Colonic mucosa (tissue), 4 donors: Measurements from ENCODE around the gene SPATS2L. TPM values are rescaled to one million over a fixed set of nuclear protein-coding genes. Genes with fewer than 3 reads are reported as not detected.

ENCODE experiments used
- DNase-seq: peaks from one replicate; pipeline ENCODE4 v3.0.0-alpha.2; 2020
- H3K27ac ChIP-seq: fragments of 200-600 bp; one replicate; pipeline ENCODE4 v1.8.0; 2021
- H3K27me3 ChIP-seq: fragments of 200-600 bp; one replicate; pipeline ENCODE4 v1.8.0; 2021
- H3K36me3 ChIP-seq: fragments of 200-600 bp; one replicate; pipeline ENCODE4 v1.8.0; 2021
- H3K4me1 ChIP-seq: fragments of 200-600 bp; one replicate; pipeline ENCODE4 v1.8.0; 2021; ENCODE audit warnings: mild to moderate bottlenecking
- H3K4me3 ChIP-seq: fragments of 200-600 bp; one replicate; pipeline ENCODE4 v1.8.0; 2021
- H3K9ac ChIP-seq, 2 donors: one replicate each; pipeline ENCODE4 v1.7.0; 2013; ENCODE audit warnings: control low read depth in 2 of 2, low read depth in 2 of 2, low read length in 2 of 2
- H3K9me3 ChIP-seq: fragments of 200-600 bp; one replicate; pipeline ENCODE4 v1.8.0; 2021
- intact Hi-C: fragments of 100-400 bp; cut with DNase I; formaldehyde crosslinking; loops from one replicate; pipeline ENCODE4 v1.14.1; 2022
- total RNA-seq, 2 donors: library from RNA; stranded (reverse); fragmentation: NEBNext Ultra II Directional in 1 of 2; extraction: Animal tissue kit (Norgen Biotek cat#: 25700) in 1 of 2; gene quantifications; one replicate each; pipeline ENCODE4 v1.2.1, GENCODE V29; 2021
- TF ChIP-seq, protein P1 (sequence below): fragments of 200-600 bp; IDR thresholded peaks from one replicate; pipeline ENCODE4 v1.8.0; 2022; ENCODE audit warnings: antibody characterized with exemption, mild to moderate bottlenecking
- donor health status: healthy.
- donor health status: DM: no; HTN: no; CAD: no.
- donor health status: DM: no; HTN: no; CAD: no.

SPATS2L gene
- total RNA-seq, 2 donors from 2014 or later: 151 to 187 TPM

DNA sequence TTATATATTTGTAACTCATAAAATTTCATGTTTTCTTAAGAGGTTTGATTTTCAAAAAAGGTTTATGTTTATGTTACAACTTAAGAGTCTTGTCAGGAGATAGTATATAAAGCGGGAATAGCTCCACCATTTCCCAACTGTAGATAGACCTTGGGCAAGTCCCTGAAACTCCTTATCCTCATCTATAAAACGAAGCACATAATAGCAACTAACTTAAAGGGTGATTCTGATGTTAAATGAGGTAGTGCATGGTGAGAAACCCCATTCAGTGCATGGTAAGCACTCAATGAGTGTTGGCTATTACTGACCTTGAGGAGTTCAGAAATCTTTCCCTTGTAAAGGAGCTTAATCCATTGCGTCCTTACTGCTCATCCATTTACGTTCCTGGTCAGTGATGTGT is 169.3 kb downstream of the SPATS2L start:
- no peaks in the 10 kb centered on the region for H3K36me3 ChIP-seq
- H3K27me3 ChIP-seq: no peaks in the 10 kb centered on the region
- H3K4me3 ChIP-seq: no peak overlapping the region
- TF ChIP-seq, protein P1, sequence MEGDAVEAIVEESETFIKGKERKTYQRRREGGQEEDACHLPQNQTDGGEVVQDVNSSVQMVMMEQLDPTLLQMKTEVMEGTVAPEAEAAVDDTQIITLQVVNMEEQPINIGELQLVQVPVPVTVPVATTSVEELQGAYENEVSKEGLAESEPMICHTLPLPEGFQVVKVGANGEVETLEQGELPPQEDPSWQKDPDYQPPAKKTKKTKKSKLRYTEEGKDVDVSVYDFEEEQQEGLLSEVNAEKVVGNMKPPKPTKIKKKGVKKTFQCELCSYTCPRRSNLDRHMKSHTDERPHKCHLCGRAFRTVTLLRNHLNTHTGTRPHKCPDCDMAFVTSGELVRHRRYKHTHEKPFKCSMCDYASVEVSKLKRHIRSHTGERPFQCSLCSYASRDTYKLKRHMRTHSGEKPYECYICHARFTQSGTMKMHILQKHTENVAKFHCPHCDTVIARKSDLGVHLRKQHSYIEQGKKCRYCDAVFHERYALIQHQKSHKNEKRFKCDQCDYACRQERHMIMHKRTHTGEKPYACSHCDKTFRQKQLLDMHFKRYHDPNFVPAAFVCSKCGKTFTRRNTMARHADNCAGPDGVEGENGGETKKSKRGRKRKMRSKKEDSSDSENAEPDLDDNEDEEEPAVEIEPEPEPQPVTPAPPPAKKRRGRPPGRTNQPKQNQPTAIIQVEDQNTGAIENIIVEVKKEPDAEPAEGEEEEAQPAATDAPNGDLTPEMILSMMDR: no peak
- DNase-seq: no peak
- no peaks in the 10 kb centered on the region for H3K9me3 ChIP-seq
- intact Hi-C loops: no loop called here
- H3K9ac ChIP-seq: no peak overlapping the region
- no peaks in the 10 kb centered on the region for H3K4me1 ChIP-seq
- no peak overlapping the region for H3K27ac ChIP-seq

DNA sequence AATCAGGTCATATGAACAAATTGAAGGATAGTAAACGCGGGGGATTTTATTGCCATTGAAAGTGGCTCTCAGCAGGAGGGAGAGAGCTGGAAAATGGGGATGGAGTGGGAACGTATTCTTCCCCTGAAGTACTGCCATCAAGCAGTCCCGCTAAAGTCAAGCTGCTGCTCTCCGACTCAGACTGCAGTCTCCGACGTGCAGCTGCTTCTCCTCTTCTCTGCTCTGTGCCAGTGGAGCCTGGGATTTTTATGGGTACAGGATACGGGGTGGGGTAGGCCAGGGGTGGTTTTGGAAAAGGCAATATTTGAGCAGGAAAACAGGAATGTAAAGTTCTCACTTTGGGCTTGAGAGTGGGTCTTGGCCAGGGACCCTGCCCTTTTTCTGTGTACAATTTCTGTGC is 170.3 kb downstream of the SPATS2L start:
- TF ChIP-seq, protein P1: no peak
- Histone ChIP-seq H3K4me1 (no peaks in the 10 kb centered on the region), H3K36me3 (no peaks in the 10 kb centered on the region), H3K27me3 (no peaks in the 10 kb centered on the region), H3K9me3 (no peaks in the 10 kb centered on the region), H3K9ac (no peak overlapping the region), H3K27ac (no peak overlapping the region), H3K4me3 (no peak overlapping the region)
- intact Hi-C loops: no loop called here
- no peak for DNase-seq

DNA sequence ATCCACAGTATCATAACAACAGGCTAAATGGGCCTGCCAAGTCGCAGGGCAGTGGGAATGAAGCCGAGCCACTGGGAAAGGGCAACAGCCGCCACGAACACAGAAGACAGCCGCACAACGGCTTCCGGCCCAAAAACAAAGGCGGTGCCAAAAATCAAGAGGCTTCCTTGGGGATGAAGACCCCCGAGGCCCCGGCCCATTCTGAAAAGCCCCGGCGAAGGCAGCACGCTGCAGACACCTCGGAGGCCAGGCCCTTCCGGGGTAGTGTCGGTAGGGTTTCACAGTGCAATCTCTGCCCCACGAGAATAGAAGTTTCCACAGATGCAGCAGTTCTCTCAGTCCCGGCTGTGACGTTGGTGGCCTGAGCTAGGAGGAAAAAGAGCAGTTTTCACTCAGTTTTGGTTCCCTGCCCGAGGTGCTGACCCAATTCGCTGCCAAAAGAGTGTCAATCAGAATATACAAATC is 171.2 kb downstream of the SPATS2L start:
- no peaks in the 10 kb centered on the region for H3K36me3 ChIP-seq

DNA sequence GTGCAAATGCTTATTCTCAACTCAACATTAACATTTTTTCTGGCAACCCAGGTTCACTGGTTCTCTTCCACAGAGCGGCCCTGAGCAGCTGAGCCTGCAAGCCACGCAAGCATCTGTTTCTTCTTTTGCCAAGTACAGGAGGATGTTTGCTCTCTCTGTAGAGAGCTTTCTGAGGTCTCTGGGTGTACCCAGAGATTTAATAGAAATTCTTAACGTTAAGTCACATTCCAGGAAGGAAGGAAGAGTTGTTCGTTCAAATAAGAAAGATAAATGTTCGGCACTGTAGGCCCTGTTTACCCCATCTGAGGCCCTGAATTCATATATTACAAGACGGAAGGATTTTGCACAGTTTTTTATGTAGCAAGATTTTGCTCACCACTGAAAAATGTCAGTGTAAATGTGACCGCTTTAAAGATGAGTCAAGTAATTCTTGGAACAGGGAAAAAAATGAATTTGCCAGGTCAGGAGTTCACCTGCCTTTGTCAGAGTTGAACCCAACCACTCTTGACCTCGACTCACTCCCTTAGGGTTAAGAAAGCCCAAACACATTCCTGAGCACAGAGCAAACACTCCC is 173.3 kb downstream of the SPATS2L start:
- intact Hi-C loops: loop anchor here (5.0 to 10.0 kb wide), 2 partner anchors 225 to 502 kb away; no protein-coding TSS in a partner anchor
- no peak overlapping the region for H3K27ac ChIP-seq
- H3K27me3 ChIP-seq: no peaks in the 10 kb centered on the region
- no peak for DNase-seq
- TF ChIP-seq, protein P1: no peak
- H3K36me3 ChIP-seq: no peaks in the 10 kb centered on the region
- no peaks in the 10 kb centered on the region for H3K9me3 ChIP-seq
- H3K4me1 ChIP-seq: no peaks in the 10 kb centered on the region
- no peak overlapping the region for H3K4me3 ChIP-seq
- H3K9ac ChIP-seq: no peak overlapping the region

More for the DNA sequence above, 171.2 kb downstream of the SPATS2L start:
- no peak overlapping the region for H3K4me3 ChIP-seq
- H3K9me3 ChIP-seq: no peaks in the 10 kb centered on the region
- no peaks in the 10 kb centered on the region for H3K4me1 ChIP-seq
- H3K27me3 ChIP-seq: no peaks in the 10 kb centered on the region
- H3K27ac ChIP-seq: no peak overlapping the region
- intact Hi-C loops: no loop called here
- no peak overlapping the region for H3K9ac ChIP-seq
- TF ChIP-seq, protein P1: no peak
- no peak for DNase-seq

DNA sequence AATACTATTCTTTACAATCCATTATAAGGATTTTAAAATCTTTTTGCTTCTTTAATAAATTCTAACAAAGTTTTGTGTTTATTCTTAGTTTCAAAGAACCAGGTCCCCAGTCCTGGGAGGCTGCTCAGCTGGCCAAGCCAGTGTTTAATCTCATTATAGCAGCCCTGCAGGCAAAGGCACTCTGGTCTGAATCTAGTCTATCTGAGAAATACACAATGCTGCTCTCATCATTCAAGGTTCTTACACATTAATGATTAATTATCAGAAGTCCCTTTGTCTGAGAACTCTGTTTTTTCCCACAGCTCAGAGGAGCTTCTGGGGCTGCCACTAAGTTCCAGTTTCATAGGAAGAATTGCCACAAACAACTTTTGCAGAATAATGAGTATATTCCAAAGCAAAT is 175.7 kb downstream of the SPATS2L start:
- no peak for DNase-seq
- no peaks in the 10 kb centered on the region for H3K4me1 ChIP-seq
- intact Hi-C loops: loop anchor here (5.0 to 10.0 kb wide), 2 partner anchors 223 to 505 kb away; no protein-coding TSS in a partner anchor
- TF ChIP-seq, protein P1: no peak
- no peaks in the 10 kb centered on the region for H3K36me3 ChIP-seq
- no peaks in the 10 kb centered on the region for H3K27me3 ChIP-seq
- no peak overlapping the region for H3K9ac ChIP-seq
- H3K27ac ChIP-seq: no peak overlapping the region
- no peaks in the 10 kb centered on the region for H3K9me3 ChIP-seq
- no peak overlapping the region for H3K4me3 ChIP-seq
